Measurements from ENCODE around the gene MGME1. TPM values are rescaled to one million over a fixed set of nuclear protein-coding genes. Genes with fewer than 3 reads are reported as not detected.

MGME1 gene
- total and polyA plus RNA-seq, 4 donors: 10.1 to 19.1 (median 11.5) TPM

DNA sequence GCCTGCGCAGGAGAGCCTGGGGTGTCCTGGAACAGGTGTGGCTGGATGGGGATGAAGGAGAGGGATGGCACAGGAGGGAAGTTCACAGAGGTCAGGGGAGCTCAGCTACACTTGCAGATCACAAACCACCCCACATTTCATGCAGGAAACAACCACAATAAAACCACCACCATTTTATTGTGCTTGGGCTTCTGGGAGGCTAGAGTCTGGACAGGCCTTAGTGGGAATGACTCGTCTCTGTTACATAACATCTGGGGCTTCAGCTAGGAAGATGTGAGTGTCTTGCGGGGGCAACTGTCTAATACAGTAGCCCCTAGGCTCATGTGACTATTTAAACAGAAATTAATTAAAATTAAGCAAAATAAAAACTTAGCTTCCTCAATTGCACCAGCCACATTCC is 33.6 kb upstream of the MGME1 start:
- Histone ChIP-seq H3K36me3 (ENCODE audit: control insufficient read depth in 4 of 4, insufficient read depth in 4 of 4, low read length in 4 of 4) (no peaks in the 10 kb centered on the region), H3K27ac (ENCODE audit: low read depth in 1 of 2, low read length in 1 of 2) (no peak overlapping the region), H3K9me3 (ENCODE audit: control insufficient read depth in 4 of 4, insufficient read depth in 3 of 4, low read length in 3 of 4) (peaks cover 0 to 2% (median 0%) of the 10 kb centered on the region in 4 donors), H3K9ac (ENCODE audit: insufficient read depth in 1 of 2, low read length in 2 of 2) (no peak overlapping the region), H3K4me3 (no peak overlapping the region), H3K27me3 (ENCODE audit: control insufficient read depth in 3 of 3, insufficient read depth in 3 of 3, low read length in 2 of 3) (no peaks in the 10 kb centered on the region), H3K4me1 (ENCODE audit: control insufficient read depth in 5 of 5, insufficient read depth in 5 of 5, low read length in 5 of 5) (peaks cover 0 to 69% (median 42%) of the 10 kb centered on the region in 5 donors)
- ATAC-seq (ENCODE audit: insufficient read depth, low FRiP score): no peak
- 76 to 84% methylated on average over 3 of the region's 3 CpGs for WGBS, 2 donors
- TF ChIP-seq CTCF (IDR thresholded peaks at IDR 0.05; ENCODE audit: control extremely low read depth, extremely low read depth): no peak
- peak in 1 of 3 donors; percentile 27 for DNase-seq

DNA sequence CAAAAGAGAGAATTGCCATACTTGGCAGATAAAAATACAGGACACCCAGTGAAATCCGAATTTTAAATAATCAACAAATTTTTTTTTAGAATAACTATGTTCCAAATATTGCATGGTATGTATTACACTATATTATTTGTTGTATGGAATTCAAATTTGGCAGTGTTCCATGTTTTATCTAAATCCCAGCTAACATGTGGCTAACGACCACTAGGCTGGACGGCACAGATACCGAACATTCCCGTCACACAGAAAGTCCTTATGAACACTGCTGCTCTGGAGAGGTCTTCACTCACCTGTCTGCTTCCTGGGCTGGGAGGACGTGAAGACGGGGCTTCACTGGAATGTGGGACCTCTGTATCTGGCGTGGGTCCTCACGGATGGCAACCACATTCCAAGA is 33.1 kb upstream of the MGME1 start:
- TF ChIP-seq CTCF (IDR thresholded peaks at IDR 0.05; ENCODE audit: control extremely low read depth, extremely low read depth): no peak
- H3K27ac ChIP-seq (ENCODE audit: low read depth in 1 of 2, low read length in 1 of 2): no peak overlapping the region
- H3K4me3 ChIP-seq: no peak overlapping the region
- DNase-seq (peak in 2 of 3 donors; percentile 64 to 66), ATAC-seq (ENCODE audit: insufficient read depth, low FRiP score) (no peak)
- peaks cover 0 to 69% (median 42%) of the 10 kb centered on the region in 5 donors for H3K4me1 ChIP-seq (ENCODE audit: control insufficient read depth in 5 of 5, insufficient read depth in 5 of 5, low read length in 5 of 5)
- peaks cover 0 to 2% (median under 1%) of the 10 kb centered on the region in 4 donors for H3K36me3 ChIP-seq (ENCODE audit: control insufficient read depth in 4 of 4, insufficient read depth in 4 of 4, low read length in 4 of 4)
- peaks cover 0 to 2% (median 0%) of the 10 kb centered on the region in 4 donors for H3K9me3 ChIP-seq (ENCODE audit: control insufficient read depth in 4 of 4, insufficient read depth in 3 of 4, low read length in 3 of 4)
- H3K9ac ChIP-seq (ENCODE audit: insufficient read depth in 1 of 2, low read length in 2 of 2): no peak overlapping the region
- 81 to 84% methylated on average over 9 of the region's 9 CpGs for WGBS, 2 donors
- H3K27me3 ChIP-seq (ENCODE audit: control insufficient read depth in 3 of 3, insufficient read depth in 3 of 3, low read length in 2 of 3): no peaks in the 10 kb centered on the region

GRCh38 chr20:17936286-17936760 is 32.5 kb upstream of the MGME1 start:
- ATAC-seq (ENCODE audit: insufficient read depth, low FRiP score): no peak
- peaks cover 0 to 7% (median 4%) of the 10 kb centered on the region in 4 donors for H3K36me3 ChIP-seq (ENCODE audit: control insufficient read depth in 4 of 4, insufficient read depth in 4 of 4, low read length in 4 of 4)
- peaks cover 0 to 2% (median 0%) of the 10 kb centered on the region in 4 donors for H3K9me3 ChIP-seq (ENCODE audit: control insufficient read depth in 4 of 4, insufficient read depth in 3 of 4, low read length in 3 of 4)
- DNase-seq: no peak
- no peak for TF ChIP-seq CTCF (IDR thresholded peaks at IDR 0.05; ENCODE audit: control extremely low read depth, extremely low read depth)
- no peak overlapping the region for H3K4me3 ChIP-seq
- H3K27ac ChIP-seq (ENCODE audit: low read depth in 1 of 2, low read length in 1 of 2): peak overlapping the region in 1 of 2 donors; percentile 48
- WGBS, 2 donors: 67 to 76% methylated on average over 8 of the region's 8 CpGs
- no peaks in the 10 kb centered on the region for H3K27me3 ChIP-seq (ENCODE audit: control insufficient read depth in 3 of 3, insufficient read depth in 3 of 3, low read length in 2 of 3)
- peaks cover 0 to 69% (median 42%) of the 10 kb centered on the region in 5 donors for H3K4me1 ChIP-seq (ENCODE audit: control insufficient read depth in 5 of 5, insufficient read depth in 5 of 5, low read length in 5 of 5)
- H3K9ac ChIP-seq (ENCODE audit: insufficient read depth in 1 of 2, low read length in 2 of 2): no peak overlapping the region

Measured in lung (tissue), 12 donors.